ENCODE data around the gene C1QTNF8. TPM values are rescaled to one million over a fixed set of nuclear protein-coding genes. Genes with fewer than 3 reads are reported as not detected.

Gene C1QTNF8
- total RNA-seq, 1 donor, result not detected

- no peak for DNase-seq (ENCODE audit: low read depth in 2 of 3, low spot score in 2 of 3)
Observed at GRCh38 chr16:1127971-1128715, 32.1 kb upstream of the C1QTNF8 start.

- no peak for DNase-seq (ENCODE audit: low read depth in 2 of 3, low spot score in 2 of 3)
Observed at GRCh38 chr16:1127101-1127500, 31.1 kb upstream of the C1QTNF8 start.

- DNase-seq (ENCODE audit: low read depth in 2 of 3, low spot score in 2 of 3), result no peak
Observed at GRCh38 chr16:1126586-1126985, 30.5 kb upstream of the C1QTNF8 start.

- no peak for DNase-seq (ENCODE audit: low read depth in 2 of 3, low spot score in 2 of 3)
Observed at GRCh38 chr16:1126044-1126443, 30.0 kb upstream of the C1QTNF8 start.

GRCh38 chr16:1125471-1125870 lies 29.4 kb upstream of the C1QTNF8 start:
- no peak for DNase-seq (ENCODE audit: low read depth in 2 of 3, low spot score in 2 of 3)

GRCh38 chr16:1124795-1125194 lies 28.8 kb upstream of the C1QTNF8 start:
- DNase-seq (ENCODE audit: low read depth in 2 of 3, low spot score in 2 of 3), result no peak

GRCh38 chr16:1124291-1124690 lies 28.2 kb upstream of the C1QTNF8 start:
- DNase-seq (ENCODE audit: low read depth in 2 of 3, low spot score in 2 of 3), result no peak

GRCh38 chr16:1123525-1124230 lies 27.6 kb upstream of the C1QTNF8 start:
- DNase-seq (ENCODE audit: low read depth in 2 of 3, low spot score in 2 of 3), result no peak

- no peak for DNase-seq (ENCODE audit: low read depth in 2 of 3, low spot score in 2 of 3)
Observed at GRCh38 chr16:1122398-1122765, 26.3 kb upstream of the C1QTNF8 start.

- DNase-seq (ENCODE audit: low read depth in 2 of 3, low spot score in 2 of 3), result no peak
Observed at GRCh38 chr16:1121601-1122397, 25.8 kb upstream of the C1QTNF8 start.

- DNase-seq (ENCODE audit: low read depth in 2 of 3, low spot score in 2 of 3), result no peak
Observed at GRCh38 chr16:1121009-1121408, 25.0 kb upstream of the C1QTNF8 start.

GRCh38 chr16:1120577-1120941 lies 24.5 kb upstream of the C1QTNF8 start:
- DNase-seq (ENCODE audit: low read depth in 2 of 3, low spot score in 2 of 3), result no peak

- no peak for DNase-seq (ENCODE audit: low read depth in 2 of 3, low spot score in 2 of 3)
Observed at GRCh38 chr16:1119766-1120576, 23.9 kb upstream of the C1QTNF8 start.

- DNase-seq (ENCODE audit: low read depth in 2 of 3, low spot score in 2 of 3), result no peak
Observed at GRCh38 chr16:1119129-1119528, 23.1 kb upstream of the C1QTNF8 start.

GRCh38 chr16:1117926-1118325 lies 21.9 kb upstream of the C1QTNF8 start:
- DNase-seq (ENCODE audit: low read depth in 2 of 3, low spot score in 2 of 3), result no peak

GRCh38 chr16:1117176-1117900 lies 21.3 kb upstream of the C1QTNF8 start:
- no peak for DNase-seq (ENCODE audit: low read depth in 2 of 3, low spot score in 2 of 3)

GRCh38 chr16:1116693-1117077 lies 20.6 kb upstream of the C1QTNF8 start:
- DNase-seq (ENCODE audit: low read depth in 2 of 3, low spot score in 2 of 3), result no peak

- no peak for DNase-seq (ENCODE audit: low read depth in 2 of 3, low spot score in 2 of 3)
Observed at GRCh38 chr16:1113889-1114526, 18.0 kb upstream of the C1QTNF8 start.

GRCh38 chr16:1113489-1113888 lies 17.4 kb upstream of the C1QTNF8 start:
- DNase-seq (ENCODE audit: low read depth in 2 of 3, low spot score in 2 of 3), result no peak
